CD4-positive, alpha-beta T cell (primary cell): Measurements from ENCODE around the gene ZKSCAN3. TPM values are rescaled to one million over a fixed set of nuclear protein-coding genes. Genes with fewer than 3 reads are reported as not detected.

Source experiments
- ATAC-seq: fragments of 200-7000 bp; cut with Tn5 transposase; one replicate; pipeline ENCODE4 v1.10.0; 2022; ENCODE audit warnings: mild to moderate bottlenecking; ENCODE audit not compliant: poor library complexity
- CTCF ChIA-PET: fragments of 350-600 bp; sonication (Branson Sonifier 250); formaldehyde crosslinking; loops from one replicate; lab custom pipeline; 2021; ENCODE audit warnings: antibody characterized with exemption, inconsistent platforms; lab: Charles Lee
- POLR2A ChIA-PET: fragments of 350-600 bp; sonication (Branson Sonifier 250); formaldehyde crosslinking; loops from one replicate; lab custom pipeline; 2021; ENCODE audit warnings: antibody characterized with exemption, inconsistent platforms; lab: Charles Lee
- DNase-seq, 14 experiments: peaks; one replicate each; pipeline ENCODE4 v3.0.0-alpha.2; 2013 to 2020; ENCODE audit warnings: mixed read lengths in 2 of 14
- H3K27ac ChIP-seq, 2 donors: one replicate each; pipeline versions ENCODE4 v1.5.1 to v1.7.0; 2013; ENCODE audit warnings: low read length in 2 of 2, low read depth in 1 of 2, mild to moderate bottlenecking in 1 of 2
- H3K27me3 ChIP-seq, 2 experiments: 1 replicate in 1 of 2; 2 replicates in 1 of 2; pipeline versions ENCODE4 v1.6.1 to v1.7.0; 2013; ENCODE audit warnings: low read length in 2 of 2, control low read depth in 1 of 2, mild to moderate bottlenecking in 1 of 2, moderate library complexity in 1 of 2; ENCODE audit not compliant: insufficient read depth in 2 of 2, control insufficient read depth in 1 of 2
- H3K36me3 ChIP-seq: one replicate; pipeline ENCODE4 v1.6.1; 2013; ENCODE audit warnings: low read length, control low read depth; ENCODE audit not compliant: insufficient read depth
- H3K4me1 ChIP-seq: one replicate; pipeline ENCODE4 v1.6.1; 2013; ENCODE audit warnings: low read length, control low read depth; ENCODE audit not compliant: insufficient read depth
- H3K4me3 ChIP-seq: one replicate; pipeline ENCODE4 v1.5.1; 2013; ENCODE audit warnings: mild to moderate bottlenecking, low read length, moderate library complexity
- H3K9me3 ChIP-seq, 2 experiments: 1 replicate in 1 of 2; 2 replicates in 1 of 2; pipeline versions ENCODE4 v1.6.1 to v1.7.0; 2013; ENCODE audit warnings: low read length in 2 of 2, mild to moderate bottlenecking in 2 of 2, control low read depth in 1 of 2, moderate library complexity in 1 of 2; ENCODE audit not compliant: control insufficient read depth in 1 of 2, insufficient read depth in 1 of 2
- H3K27ac Mint-ChIP-seq: one replicate; pipeline ENCODE4 v1.8.0; 2020; ENCODE audit warnings: mixed read lengths
- H3K27me3 Mint-ChIP-seq: one replicate; pipeline ENCODE4 v1.8.0; 2021; ENCODE audit warnings: mixed read lengths
- H3K36me3 Mint-ChIP-seq: one replicate; pipeline ENCODE4 v1.8.0; 2021; ENCODE audit warnings: low read depth, mixed read lengths
- H3K4me1 Mint-ChIP-seq: one replicate; pipeline ENCODE4 v1.8.0; 2021; ENCODE audit warnings: low read depth, mixed read lengths
- H3K4me3 Mint-ChIP-seq: one replicate; pipeline ENCODE4 v1.8.0; 2020; ENCODE audit warnings: mild to moderate bottlenecking, mixed read lengths
- H3K9me3 Mint-ChIP-seq: one replicate; pipeline ENCODE4 v1.8.0; 2020; ENCODE audit warnings: mixed read lengths
- CTCF ChIP-seq: fragments of 200-600 bp; IDR thresholded peaks from one replicate; pipeline ENCODE4 v1.8.0; 2022; ENCODE audit warnings: antibody characterized with exemption, mild to moderate bottlenecking
- intact Hi-C, 2 experiments: fragments of 100-400 bp; cut with DNase I in 1 of 2; cut with micrococcal nuclease in 1 of 2; formaldehyde crosslinking; loops; one replicate each; pipeline versions ENCODE4 v1.15.1 to v1.9.0; 2023 to 2025; cut with DNase I, micrococcal nuclease
- total RNA-seq, 174 experiments: library from RNA in 2 of 174; stranded (reverse) in 2 of 174; gene quantifications; one replicate each; pipeline ENCODE4 v1.2.3 and lab custom pipeline; 2021 to 2026

Gene ZKSCAN3
- total RNA-seq, 2 experiments from 2014 or later, result 0.88 to 0.89 TPM

- Mint-ChIP-seq H3K4me1 (no peaks in the 10 kb centered on the region), H3K27ac (no peak overlapping the region), H3K27me3 (peaks cover 27% of the 10 kb centered on the region), H3K36me3 (peaks cover 23% of the 10 kb centered on the region), H3K4me3 (no peak overlapping the region), H3K9me3 (peaks cover 10% of the 10 kb centered on the region)
- no peaks in the 10 kb centered on the region for H3K4me1 ChIP-seq
- CTCF ChIA-PET, result interaction anchor here (0.7 to 0.8 kb wide), 2 partner anchors 24 to 55 kb away, joined by 3 read pairs; partner anchors contain the start of gene ZSCAN26
- intact Hi-C loops, result no loop called here
- DNase-seq (no peak), ATAC-seq (no peak)
- H3K9me3 ChIP-seq, result peaks cover 9 to 20% of the 10 kb centered on the region in 2 experiments
- no peaks in the 10 kb centered on the region for H3K36me3 ChIP-seq
- no peak overlapping the region for H3K4me3 ChIP-seq
- POLR2A ChIA-PET, result no interaction called here
- TF ChIP-seq CTCF, result no peak
- H3K27me3 ChIP-seq, result no peaks in the 10 kb centered on the region
- no peak overlapping the region for H3K27ac ChIP-seq
Observed at GRCh38 chr6:28322661-28323060, 27.1 kb upstream of the ZKSCAN3 start.

DNA sequence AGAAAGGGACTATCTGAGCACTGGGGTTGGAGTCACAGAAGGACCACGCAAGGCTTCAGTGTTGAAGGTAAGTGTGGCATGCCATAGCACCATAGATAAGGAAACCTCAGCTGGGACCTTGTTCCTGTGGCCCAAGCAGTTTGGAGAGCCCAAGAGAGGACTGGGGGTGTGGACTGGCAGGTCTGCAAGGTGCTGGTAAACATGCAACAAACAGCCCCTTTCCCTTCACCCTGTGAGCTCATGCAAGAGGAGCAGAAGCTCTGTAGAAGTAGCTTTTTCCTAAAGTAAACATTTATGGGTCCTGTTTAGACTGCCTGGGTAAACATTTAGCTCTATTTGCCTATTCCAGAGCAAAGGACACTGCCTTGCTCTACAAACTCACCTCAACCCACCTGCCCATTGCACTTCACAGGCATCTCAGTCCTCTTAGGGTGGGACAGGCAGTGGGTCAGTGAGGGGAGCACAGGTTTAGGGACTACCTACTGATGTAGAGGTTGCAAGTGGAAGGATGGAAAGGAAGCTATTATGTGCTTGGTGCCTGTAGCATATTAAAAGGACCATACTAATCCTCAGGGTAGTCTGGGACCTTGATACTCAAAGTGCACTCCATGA is 25.8 kb upstream of the ZKSCAN3 start:
- Histone ChIP-seq H3K36me3 (no peaks in the 10 kb centered on the region), H3K27me3 (no peaks in the 10 kb centered on the region), H3K4me1 (no peaks in the 10 kb centered on the region), H3K9me3 (peaks cover 9 to 21% of the 10 kb centered on the region in 2 experiments), H3K27ac (no peak overlapping the region), H3K4me3 (no peak overlapping the region)
- H3K9me3 Mint-ChIP-seq, result peaks cover 14% of the 10 kb centered on the region
- DNase-seq (no peak), ATAC-seq (no peak)
- H3K27me3 Mint-ChIP-seq, result peaks cover 27% of the 10 kb centered on the region
- POLR2A ChIA-PET, result no interaction called here
- H3K4me1 Mint-ChIP-seq, result no peaks in the 10 kb centered on the region
- TF ChIP-seq CTCF, result no peak
- H3K27ac Mint-ChIP-seq, result no peak overlapping the region
- intact Hi-C loops, result no loop called here
- CTCF ChIA-PET, result no interaction called here
- H3K36me3 Mint-ChIP-seq, result peaks cover 28% of the 10 kb centered on the region
- H3K4me3 Mint-ChIP-seq, result no peak overlapping the region

GRCh38 chr6:28326371-28326948 is 23.3 kb upstream of the ZKSCAN3 start:
- no peak for TF ChIP-seq CTCF
- Mint-ChIP-seq H3K27me3 (peaks cover 21% of the 10 kb centered on the region), H3K36me3 (peaks cover 33% of the 10 kb centered on the region), H3K9me3 (peaks cover 16% of the 10 kb centered on the region), H3K4me1 (no peaks in the 10 kb centered on the region), H3K4me3 (no peak overlapping the region), H3K27ac (no peak overlapping the region)
- no peaks in the 10 kb centered on the region for H3K4me1 ChIP-seq
- H3K27ac ChIP-seq, result no peak overlapping the region
- ChIA-PET CTCF (no interaction called here), POLR2A (no interaction called here)
- intact Hi-C loops, result no loop called here
- no peaks in the 10 kb centered on the region for H3K36me3 ChIP-seq
- peaks cover 9 to 21% of the 10 kb centered on the region in 2 experiments for H3K9me3 ChIP-seq
- DNase-seq (no peak), ATAC-seq (no peak)
- no peak overlapping the region for H3K4me3 ChIP-seq
- H3K27me3 ChIP-seq, result no peaks in the 10 kb centered on the region
